HG02870 (cell line): ENCODE data around the gene SCUBE1.

ENCODE experiments used
- ATAC-seq: cut with Tn5 transposase; IDR thresholded peaks from one replicate; pipeline ENCODE4 v1.9.1; 2021; ENCODE audit warnings: mild to moderate bottlenecking, moderate library complexity; ENCODE audit not compliant: unreplicated experiment

SCUBE1 gene

DNA sequence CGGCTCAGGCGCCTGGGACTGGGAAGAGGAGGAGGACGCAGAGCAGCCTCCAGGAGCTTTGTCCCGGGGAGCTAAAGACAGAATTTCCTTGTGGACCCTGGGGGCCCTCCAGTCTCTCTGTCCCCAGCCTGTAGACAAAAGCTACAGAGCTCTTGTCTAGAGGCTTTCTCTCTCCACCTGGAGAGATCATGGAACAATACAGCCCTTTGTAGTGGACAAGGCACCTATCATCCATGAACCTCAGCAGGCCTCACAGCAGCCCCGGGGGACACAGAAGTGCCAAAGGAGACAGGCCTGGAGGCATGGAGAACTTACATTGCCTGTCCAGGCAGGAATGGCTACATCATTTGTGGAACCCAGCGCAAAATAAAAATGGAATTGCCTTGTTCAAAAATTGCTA is 100.5 kb downstream of the SCUBE1 start:
- ATAC-seq = no peak

GRCh38 chr22:43241699-43242386 is 101.3 kb downstream of the SCUBE1 start:
- no peak for ATAC-seq

DNA sequence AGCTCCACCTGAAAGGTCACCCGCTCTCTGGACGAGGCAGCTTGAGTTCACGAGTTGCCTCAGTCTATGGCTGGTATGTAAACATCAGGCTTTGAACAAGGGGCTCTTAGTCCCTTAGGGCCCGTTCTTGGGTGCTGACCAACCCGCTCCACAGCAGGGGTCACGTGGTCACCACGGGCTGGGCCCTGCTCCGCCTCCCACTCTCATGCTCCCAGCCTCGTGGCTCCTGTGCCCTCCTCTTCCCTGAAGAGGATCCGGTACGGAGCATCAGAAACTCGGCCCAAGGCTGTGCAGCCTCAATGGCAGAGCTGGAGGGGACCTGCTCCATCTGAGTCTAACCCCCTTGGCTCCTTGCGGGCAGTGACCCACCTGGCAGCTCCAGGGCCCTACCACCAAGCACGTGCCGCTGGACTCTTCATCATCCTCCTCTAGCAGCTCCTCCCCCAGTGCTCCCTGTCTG is 102.0 kb downstream of the SCUBE1 start:
- no peak for ATAC-seq

GRCh38 chr22:43240614-43241013 is 102.6 kb downstream of the SCUBE1 start:
- ATAC-seq = no peak

DNA sequence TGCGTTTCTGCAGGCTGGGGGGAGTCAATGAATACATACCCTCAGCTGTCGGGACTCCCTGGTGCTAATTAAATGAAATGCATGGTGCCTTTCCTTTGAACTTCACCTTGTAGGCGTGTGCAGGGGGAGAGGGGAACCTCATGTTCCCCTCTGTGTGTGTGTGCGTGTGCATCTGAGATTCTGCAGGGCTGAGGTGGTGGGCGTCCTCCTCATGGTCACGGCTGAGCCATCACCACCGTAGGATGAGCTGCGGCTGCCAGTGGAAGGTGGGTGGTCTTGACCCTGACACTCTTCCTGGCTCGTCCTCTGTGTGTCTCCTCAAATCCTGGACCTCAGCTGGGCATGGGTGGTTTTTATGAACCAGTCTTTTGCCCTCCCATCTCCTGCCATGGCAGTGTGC is 103.2 kb downstream of the SCUBE1 start:
- no peak for ATAC-seq

DNA sequence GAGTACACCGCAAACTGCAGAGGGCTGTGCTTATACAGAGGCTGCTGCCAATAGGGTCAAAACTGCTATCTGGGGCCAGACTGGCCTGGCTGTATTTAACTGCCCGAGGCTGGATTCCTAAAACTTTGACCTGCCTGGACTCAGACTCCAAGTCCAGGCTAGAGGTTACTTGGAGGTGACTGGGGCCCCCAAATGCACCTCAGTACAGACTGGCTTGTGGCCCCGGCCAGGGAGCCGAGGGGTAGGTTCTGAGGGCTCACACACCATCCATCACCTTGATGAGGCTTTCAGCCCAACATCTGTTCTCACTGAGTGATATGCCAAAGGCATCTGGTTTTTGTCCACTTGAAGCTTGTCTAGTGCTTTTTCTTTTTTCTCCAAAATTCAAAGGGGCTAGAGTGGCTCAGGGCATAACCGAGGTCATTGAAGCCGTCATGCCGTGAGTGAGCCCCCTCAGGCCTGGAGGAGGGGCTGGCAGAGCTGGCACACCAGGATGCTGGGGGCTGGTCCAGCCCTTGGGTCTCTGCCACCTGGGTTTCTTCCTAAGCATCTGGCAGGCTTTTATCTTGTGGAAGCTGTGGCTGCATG is 103.9 kb downstream of the SCUBE1 start:
- no peak for ATAC-seq

DNA sequence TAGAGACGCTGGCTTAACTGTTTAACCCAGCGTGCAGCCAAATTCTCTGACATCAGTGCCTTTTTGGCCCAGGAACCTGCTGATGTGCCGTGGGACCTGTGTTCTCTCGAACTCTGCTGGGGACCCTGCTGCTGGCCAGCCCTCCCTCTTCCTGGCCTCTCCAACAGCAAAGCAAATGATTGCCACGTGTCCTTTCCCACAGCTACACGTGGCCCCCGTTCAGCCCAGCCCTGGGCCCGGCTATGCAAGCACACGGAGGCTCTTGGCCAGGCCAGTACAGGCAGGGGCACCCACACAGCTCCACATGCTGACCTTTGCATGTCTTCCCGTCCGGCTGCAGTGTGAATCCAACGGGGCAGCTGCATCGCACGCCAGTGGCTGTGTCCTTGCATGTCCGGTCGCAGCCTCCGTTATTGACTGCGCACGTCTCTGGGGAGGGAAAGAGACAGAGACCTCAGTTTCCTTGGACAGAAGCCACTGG is 104.6 kb downstream of the SCUBE1 start:
- ATAC-seq = no peak

DNA sequence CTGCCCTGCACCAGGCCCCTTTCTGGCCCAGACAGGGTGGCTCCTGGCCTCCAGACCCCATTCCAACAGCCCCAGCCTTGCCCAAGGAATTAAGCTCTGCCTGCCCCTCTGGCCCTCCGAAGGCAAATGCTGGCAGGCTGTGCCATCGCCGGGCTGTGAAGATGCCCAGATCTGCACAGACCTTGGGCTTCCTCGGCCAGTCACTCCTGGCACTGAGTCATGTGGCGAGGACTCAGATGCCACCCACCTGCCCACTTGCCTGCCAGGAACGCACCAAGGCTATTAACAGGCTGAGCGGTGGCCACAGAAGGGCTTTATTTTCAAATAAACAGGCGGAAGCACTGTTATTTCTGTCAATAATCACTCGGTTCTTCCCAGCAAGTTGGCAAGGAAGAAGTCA is 105.9 kb downstream of the SCUBE1 start:
- no peak for ATAC-seq

DNA sequence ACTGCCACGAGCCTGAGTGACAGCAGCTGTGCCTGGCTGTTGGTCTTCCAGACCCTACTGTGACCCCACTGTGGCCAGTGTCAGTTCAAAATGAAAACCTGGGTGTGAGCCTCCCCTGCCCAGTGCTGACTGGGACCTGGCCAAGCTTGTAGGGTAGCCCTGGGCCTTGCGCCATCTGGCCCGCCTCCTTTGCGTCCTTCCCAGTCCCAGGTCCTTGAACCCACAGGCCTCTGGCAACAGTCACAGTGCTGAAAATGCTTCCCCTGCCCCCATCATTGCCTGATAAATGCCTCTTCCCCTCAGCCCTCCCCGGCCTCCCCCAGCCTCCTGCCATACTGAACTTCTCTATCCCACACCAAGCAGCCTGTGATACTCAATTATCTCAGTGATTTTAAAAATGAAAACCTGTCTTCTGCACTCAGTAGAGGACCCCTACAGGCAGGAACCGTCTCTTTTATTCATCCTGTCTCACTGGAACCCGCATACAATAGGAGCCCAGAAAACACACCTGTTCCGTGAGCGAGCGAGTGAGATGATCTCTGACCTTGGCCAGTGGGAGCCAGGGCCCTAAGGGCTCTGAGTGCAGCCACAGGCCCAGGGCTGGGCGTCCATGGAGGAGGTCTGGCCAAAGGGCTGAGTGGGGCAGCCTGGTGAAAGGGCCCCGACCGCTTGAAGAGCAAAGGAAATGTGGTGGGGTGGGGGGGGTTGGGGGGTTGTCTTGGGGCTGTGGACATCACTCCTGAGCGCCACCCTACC is 106.6 kb downstream of the SCUBE1 start:
- no peak for ATAC-seq

GRCh38 chr22:43235445-43236409 is 107.4 kb downstream of the SCUBE1 start:
- ATAC-seq = no peak

DNA sequence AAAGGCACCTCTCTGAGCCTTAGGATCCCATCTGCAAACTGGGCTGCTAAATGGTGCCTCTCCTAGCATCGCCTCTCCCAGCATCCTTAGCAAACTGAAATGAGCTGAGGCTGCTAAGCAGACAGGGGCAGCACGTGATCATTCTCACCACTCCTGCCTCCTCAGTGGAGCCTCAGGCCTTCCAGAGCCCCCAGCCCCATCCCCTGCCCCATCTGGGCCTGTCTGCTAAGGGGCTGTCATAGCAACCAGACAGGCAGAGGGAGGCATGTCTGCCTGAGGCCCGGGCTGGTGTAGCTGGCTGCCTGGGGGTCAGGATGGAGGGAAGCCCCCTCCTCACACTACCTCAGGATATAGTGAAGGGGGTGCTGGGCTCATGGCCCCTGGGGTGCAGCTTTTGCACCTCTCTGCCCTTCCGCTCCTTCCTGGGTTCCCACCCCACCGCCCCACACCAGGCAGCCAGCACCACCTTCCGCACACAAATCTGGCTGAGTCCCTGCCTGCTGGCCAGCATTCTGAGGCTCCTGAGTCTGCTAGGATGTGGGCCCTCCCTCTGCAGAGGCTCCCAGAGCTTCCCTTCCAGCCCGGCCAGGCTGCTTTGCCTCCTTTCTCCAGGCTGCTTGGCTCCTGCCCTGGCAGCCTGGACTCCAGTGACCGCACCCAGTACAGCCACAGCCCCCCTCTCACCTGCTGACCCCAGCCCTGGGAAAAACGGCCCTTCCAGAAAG is 108.7 kb downstream of the SCUBE1 start:
- ATAC-seq = no peak

DNA sequence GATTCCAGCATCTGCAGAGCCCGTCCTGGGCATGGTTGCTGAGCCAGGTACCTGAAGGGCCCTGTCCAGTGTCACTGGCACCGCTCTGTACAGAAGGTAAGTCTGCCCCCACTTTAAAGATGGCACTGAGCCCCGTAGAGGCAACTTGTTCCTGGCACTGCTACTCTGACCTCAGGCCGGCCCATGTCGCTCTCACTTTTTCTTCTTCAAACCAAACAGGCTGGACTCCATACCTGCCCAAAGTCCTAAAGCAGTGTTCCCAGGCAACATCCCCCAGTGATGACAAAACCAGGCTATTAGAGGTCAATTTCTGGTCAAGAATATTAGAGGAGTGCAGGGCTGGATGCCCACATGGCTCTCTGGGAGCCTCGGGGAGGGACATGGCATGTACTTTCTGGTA is 109.6 kb downstream of the SCUBE1 start:
- ATAC-seq = no peak

GRCh38 chr22:43232445-43232844 is 110.7 kb downstream of the SCUBE1 start:
- ATAC-seq = no peak

DNA sequence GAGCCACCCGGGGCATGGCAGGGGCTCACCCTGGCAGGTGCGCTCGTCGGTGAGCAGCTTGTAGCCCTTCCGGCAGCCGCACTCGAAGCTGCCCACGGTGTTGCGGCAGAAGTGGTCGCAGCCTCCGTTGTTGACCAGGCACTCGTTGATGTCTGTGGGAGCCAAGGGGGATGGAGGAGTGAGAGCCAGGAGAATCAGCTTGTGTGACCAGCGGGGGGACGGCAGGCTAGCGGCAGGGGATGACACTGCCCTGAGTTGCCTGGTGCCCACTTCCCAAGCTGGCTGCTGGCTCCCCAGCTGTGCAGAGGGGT is 111.5 kb downstream of the SCUBE1 start:
- no peak for ATAC-seq

DNA sequence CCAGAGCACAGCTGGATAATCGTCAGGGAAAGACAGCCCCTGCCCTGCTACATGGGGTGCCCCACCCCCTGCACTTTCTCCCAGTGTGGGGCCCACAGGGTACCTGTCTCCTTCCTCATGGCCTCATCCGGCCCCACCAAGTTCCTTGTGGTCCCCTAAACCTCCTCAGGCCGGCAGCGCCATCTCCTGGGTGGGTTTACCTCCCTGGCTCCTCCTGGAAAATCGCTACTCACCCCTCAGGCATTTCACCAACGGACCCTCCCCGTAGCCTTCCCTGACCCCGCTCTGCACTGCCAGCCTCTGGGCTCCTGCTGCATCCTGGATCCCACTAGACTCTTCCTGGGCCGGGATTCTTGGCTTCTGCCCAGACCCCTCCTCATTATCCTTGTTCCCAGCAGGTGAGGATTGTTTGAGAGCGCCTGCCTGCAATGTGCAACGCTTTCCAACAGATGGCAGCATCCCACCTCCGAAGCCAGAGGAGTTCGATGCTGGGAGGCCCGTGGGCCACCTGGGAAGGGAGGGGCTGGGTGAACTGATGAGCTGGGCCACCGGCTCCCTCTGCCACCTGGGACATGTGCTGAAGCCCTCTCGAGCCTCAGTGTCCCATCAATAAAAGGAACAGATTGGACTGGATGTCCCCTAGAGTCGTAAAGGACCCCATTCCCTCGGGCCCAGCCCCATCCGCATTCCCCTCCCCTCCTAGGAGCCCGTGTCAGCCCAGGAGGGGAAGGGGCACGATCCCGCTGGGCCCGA is 112.0 kb downstream of the SCUBE1 start:
- no peak for ATAC-seq

DNA sequence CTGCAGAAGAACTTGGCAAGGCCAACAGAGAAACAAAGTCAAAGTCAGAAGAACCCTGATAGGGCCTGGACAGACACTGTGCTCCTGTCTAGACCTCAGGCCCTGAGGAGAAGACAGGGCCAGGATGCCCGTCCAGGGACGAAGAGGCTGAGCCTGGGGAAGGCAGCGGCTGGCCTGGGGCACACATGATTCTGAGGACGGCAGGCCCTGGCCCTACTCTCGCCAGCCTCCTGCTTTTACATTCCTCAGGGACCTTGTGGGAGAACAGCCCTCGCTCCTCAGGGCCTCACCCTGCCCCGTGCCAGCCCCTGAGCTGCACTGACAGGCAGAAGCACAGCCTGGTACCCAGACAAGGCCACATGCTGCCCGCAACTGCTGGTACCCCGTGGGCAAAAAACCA is 112.6 kb downstream of the SCUBE1 start:
- no peak for ATAC-seq

DNA sequence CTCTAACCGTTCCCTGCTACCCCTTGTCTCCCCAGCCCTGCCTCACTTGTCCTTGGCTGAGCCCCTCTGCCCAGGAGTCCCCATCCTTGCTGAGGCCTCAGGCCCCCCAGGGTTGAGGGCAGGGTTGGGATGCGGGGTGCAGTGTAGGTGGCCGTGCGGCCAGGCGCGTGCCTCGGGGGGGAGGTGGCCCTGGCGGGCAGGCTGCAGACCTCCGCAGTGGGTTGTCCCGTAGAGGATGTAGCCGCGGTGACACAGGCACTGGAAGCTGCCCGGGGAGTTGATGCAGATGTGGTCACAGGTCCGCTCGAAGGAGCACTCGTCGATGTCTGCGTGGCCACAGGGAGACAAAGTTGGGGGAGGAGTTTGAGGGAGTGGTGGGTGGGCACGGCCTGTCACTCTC is 114.3 kb downstream of the SCUBE1 start:
- ATAC-seq = no peak

DNA sequence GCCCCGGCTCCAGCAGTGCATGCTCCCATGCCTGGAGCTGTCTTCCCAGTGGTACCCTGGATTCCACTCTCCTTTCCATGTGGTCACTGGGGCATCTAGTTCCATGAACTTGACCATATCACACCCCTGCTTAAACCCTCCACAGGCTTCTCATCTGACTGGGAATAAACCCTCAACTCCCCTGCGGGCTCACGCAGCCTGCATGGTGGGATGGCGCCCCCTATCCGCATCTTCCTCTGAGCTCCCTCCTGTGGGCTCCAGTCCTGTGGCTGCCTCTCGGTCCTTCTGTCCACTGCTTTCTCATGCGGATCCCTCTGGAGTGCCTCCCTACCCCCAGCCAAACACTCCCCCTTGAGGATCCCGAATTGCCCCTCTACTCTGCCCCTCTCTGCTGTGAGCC is 114.8 kb downstream of the SCUBE1 start:
- ATAC-seq = no peak

- no peak for ATAC-seq
Measured at GRCh38 chr22:43227239-43227630, 115.9 kb downstream of the SCUBE1 start.
